Measurements from ENCODE around the gene PDE3B.

The PDE3B gene

DNA sequence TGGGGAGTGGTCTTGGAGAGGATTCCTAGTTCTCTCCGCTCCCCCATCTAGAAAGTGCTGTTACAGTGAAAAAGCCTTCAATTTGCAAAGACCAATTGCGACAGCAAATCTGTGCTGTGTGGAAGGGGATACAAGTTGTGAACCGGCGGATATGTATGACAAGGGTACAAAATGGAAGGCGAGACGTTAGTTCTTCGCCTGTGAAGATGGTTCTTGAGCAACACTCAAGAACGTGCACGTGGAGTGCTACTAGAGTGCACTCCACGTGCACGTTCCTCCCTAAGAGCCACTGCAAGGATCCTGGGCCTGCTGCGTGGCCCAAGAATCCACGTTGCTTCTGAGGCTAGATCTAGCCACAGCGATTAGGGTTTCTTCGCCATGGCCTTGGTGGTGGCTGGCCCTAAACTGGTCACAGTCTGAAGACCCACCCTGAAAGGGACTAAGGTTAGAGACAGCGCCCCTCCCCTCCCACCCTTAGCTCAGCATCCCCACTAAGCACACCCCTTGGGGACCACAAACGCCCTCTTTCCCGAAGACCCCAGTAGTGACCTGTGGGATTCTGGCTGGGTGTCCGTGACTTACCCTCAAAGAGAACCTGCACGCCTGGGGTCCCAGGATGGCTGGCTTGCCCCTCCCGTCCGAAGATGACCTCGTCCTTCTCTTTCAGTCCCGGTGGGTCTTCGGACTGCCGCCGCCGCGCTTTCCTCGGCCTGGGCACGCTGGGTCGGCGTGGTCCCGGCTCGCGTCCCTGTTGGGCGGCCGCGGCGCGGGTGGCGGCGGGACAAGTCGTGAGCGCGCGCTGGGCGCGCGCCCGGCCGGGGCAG, 519 bp upstream of the PDE3B start:
- TF ChIP-seq, protein P1, sequence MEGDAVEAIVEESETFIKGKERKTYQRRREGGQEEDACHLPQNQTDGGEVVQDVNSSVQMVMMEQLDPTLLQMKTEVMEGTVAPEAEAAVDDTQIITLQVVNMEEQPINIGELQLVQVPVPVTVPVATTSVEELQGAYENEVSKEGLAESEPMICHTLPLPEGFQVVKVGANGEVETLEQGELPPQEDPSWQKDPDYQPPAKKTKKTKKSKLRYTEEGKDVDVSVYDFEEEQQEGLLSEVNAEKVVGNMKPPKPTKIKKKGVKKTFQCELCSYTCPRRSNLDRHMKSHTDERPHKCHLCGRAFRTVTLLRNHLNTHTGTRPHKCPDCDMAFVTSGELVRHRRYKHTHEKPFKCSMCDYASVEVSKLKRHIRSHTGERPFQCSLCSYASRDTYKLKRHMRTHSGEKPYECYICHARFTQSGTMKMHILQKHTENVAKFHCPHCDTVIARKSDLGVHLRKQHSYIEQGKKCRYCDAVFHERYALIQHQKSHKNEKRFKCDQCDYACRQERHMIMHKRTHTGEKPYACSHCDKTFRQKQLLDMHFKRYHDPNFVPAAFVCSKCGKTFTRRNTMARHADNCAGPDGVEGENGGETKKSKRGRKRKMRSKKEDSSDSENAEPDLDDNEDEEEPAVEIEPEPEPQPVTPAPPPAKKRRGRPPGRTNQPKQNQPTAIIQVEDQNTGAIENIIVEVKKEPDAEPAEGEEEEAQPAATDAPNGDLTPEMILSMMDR (IDR thresholded peaks at IDR 0.05) = no peak
- no peak overlapping the region for H3K9ac ChIP-seq
- H3K36me3 ChIP-seq (ENCODE audit: control insufficient read depth, insufficient read depth, low read length) = no peaks in the 10 kb centered on the region
- H3K27me3 ChIP-seq (ENCODE audit: control insufficient read depth, insufficient read depth, low read length) = no peaks in the 10 kb centered on the region
- H3K79me2 ChIP-seq = no peaks in the 10 kb centered on the region
- no peaks in the 10 kb centered on the region for H3K9me3 ChIP-seq (ENCODE audit: control insufficient read depth, low read length)
- no peak overlapping the region for H3K4me2 ChIP-seq (ENCODE audit: low read length)
- H2AFZ ChIP-seq = no peak overlapping the region
- H3K27ac ChIP-seq = no peak overlapping the region
- peak overlapping the region; percentile 22 for H3K4me3 ChIP-seq (ENCODE audit: low read depth, low read length)
- H3K4me1 ChIP-seq = no peaks in the 10 kb centered on the region

- Histone ChIP-seq H3K4me1 (no peaks in the 10 kb centered on the region), H3K4me2 (ENCODE audit: low read length) (peak overlapping the region; percentile 87), H3K27me3 (ENCODE audit: control insufficient read depth, insufficient read depth, low read length) (no peaks in the 10 kb centered on the region), H3K36me3 (ENCODE audit: control insufficient read depth, insufficient read depth, low read length) (no peaks in the 10 kb centered on the region), H3K79me2 (no peaks in the 10 kb centered on the region), H2AFZ (peak overlapping the region; percentile 73), H3K9me3 (ENCODE audit: control insufficient read depth, low read length) (no peaks in the 10 kb centered on the region), H3K9ac (no peak overlapping the region), H3K27ac (no peak overlapping the region), H3K4me3 (ENCODE audit: low read depth, low read length) (peak overlapping the region; percentile 59)
- TF ChIP-seq, protein P1 (IDR thresholded peaks at IDR 0.05) = no peak
Observed at GRCh38 chr11:14644226-14645014, 816 bp downstream of the PDE3B start.

DNA sequence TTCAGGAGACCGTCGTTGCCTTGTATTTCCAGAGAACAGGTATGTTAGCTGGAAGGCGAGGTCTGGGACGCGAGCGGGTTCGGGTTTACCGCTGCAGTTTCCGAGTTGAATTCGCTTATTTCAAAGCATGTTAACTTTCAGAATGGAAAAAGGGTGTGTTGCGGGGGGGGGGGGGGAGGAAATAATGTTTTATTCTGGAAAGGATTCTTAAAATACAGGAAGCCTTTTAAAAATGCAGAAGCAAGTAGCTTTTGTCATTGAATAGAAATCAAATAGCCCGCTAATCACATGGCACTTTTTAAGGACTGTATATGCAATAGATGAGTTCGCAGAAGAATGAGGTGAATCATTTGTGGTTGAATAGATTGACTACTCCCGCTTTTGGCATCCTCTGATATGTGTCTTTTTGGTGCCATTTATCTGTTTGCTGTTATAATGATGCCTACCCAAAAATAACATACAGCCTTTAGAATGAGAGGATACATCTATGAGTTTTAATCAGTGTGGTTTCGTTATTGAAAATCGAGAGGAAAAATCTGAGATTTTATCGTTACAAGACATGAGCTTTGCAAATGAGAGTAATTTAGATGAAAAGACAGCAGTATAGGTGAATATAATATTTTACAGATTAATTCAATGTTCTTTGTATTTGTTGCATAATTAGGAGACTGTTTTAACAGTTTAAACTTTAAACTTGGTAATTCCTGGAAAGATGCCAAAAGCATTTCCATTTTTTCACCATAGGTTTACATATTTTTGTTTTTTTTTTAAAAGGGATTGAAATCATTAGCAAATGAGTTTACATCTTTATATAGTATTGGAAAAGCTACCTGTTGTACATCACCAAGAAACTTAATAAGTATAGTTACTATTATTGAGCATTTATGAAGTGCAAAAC, 1.7 kb downstream of the PDE3B start:
- Histone ChIP-seq H2AFZ (peak overlapping the region; percentile 73), H3K27me3 (ENCODE audit: control insufficient read depth, insufficient read depth, low read length) (no peaks in the 10 kb centered on the region), H3K79me2 (no peaks in the 10 kb centered on the region), H3K9ac (no peak overlapping the region), H3K4me1 (no peaks in the 10 kb centered on the region), H3K9me3 (ENCODE audit: control insufficient read depth, low read length) (no peaks in the 10 kb centered on the region), H3K27ac (no peak overlapping the region), H3K4me2 (ENCODE audit: low read length) (peak overlapping the region; percentile 87), H3K36me3 (ENCODE audit: control insufficient read depth, insufficient read depth, low read length) (no peaks in the 10 kb centered on the region), H3K4me3 (ENCODE audit: low read depth, low read length) (peak overlapping the region; percentile 59)
- TF ChIP-seq, protein P1 (IDR thresholded peaks at IDR 0.05) = no peak

DNA sequence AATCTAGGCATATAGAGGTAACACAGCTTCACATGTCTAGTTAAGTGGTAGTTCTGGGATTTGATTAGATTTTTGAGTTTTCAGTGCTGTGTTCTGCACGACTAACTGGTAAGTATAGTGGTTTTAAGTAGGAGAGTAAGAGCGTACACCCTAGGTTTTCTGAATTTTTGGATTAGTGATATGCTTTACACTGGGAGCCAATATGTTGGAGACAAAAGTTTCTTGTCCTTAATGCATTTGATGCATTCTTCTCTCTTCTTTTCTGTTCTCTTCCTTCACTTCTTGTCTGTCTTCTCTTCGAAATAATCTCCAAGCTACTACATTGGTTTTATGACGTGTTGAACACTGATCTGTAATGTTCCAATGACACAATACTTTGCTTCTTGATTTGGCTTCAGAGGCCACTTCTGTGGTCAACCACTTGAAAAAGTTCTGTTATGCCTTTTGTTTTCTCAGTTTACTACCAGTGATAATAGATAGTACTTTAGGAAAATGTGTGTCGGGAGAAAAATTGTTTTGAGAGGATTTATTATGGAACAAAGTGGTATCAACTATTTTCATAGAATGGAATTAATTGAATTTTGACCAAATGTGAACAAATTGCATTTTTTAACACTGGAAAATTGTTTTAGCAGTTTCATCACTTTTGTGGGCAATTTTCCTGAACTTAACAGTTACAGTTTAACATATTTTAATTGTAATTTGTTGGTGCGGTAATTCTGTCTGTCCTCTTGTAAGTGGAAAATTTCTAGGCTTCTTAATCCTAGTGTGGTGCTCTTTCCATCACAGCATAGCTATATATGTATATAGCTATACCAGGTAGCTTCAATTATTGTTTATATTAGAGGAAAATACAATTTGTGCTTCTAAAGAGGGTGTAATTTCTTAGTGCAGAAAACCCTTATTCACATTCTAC, 2.6 kb downstream of the PDE3B start:
- no peaks in the 10 kb centered on the region for H3K36me3 ChIP-seq (ENCODE audit: control insufficient read depth, insufficient read depth, low read length)
- no peaks in the 10 kb centered on the region for H3K79me2 ChIP-seq
- no peaks in the 10 kb centered on the region for H3K27me3 ChIP-seq (ENCODE audit: control insufficient read depth, insufficient read depth, low read length)
- no peak overlapping the region for H3K4me3 ChIP-seq (ENCODE audit: low read depth, low read length)
- H3K27ac ChIP-seq = no peak overlapping the region
- H3K4me2 ChIP-seq (ENCODE audit: low read length) = no peak overlapping the region
- H2AFZ ChIP-seq = no peak overlapping the region
- TF ChIP-seq, protein P1 (IDR thresholded peaks at IDR 0.05) = no peak
- no peaks in the 10 kb centered on the region for H3K4me1 ChIP-seq
- no peaks in the 10 kb centered on the region for H3K9me3 ChIP-seq (ENCODE audit: control insufficient read depth, low read length)
- H3K9ac ChIP-seq = no peak overlapping the region
